ELF-1 (cell line): Measurements from ENCODE around the gene SETD5.

Source experiments
- DNase-seq: peaks from one replicate; pipeline ENCODE4 v3.0.0-alpha.2; 2016; ENCODE audit warnings: low read depth, low spot score

SETD5 gene

GRCh38 chr3:9397332-9397905, at the start of gene SETD5:
Gene SETD5 (plus strand): TSS chr3:9397615. CDS start chr3:9428939, 31,324 bp downstream.
- DNase-seq: peak; percentile 94

GRCh38 chr3:9347887-9348286, 49.5 kb upstream of the SETD5 start:
- DNase-seq: no peak

- DNase-seq: no peak
Observed at GRCh38 chr3:9349321-9350117, 47.9 kb upstream of the SETD5 start.

GRCh38 chr3:9351709-9352126, 45.7 kb upstream of the SETD5 start:
- peak; percentile 90 for DNase-seq

- DNase-seq: peak; percentile 67
Observed at GRCh38 chr3:9352917-9353752, 44.3 kb upstream of the SETD5 start.

GRCh38 chr3:9361691-9362388, 35.6 kb upstream of the SETD5 start:
- peak; percentile 32 for DNase-seq

- DNase-seq: peak; percentile 96
Observed at GRCh38 chr3:9362731-9363530, 34.5 kb upstream of the SETD5 start, which contains the start of gene THUMPD3. Gene THUMPD3 (plus strand): TSS chr3:9363054. CDS start chr3:9365069, 2,015 bp downstream.

GRCh38 chr3:9369508-9369907, 27.9 kb upstream of the SETD5 start:
- no peak for DNase-seq

GRCh38 chr3:9373465-9373864, 23.9 kb upstream of the SETD5 start:
- DNase-seq: no peak

GRCh38 chr3:9377981-9378380, 19.4 kb upstream of the SETD5 start:
- no peak for DNase-seq

GRCh38 chr3:9379327-9379726, 18.1 kb upstream of the SETD5 start:
- no peak for DNase-seq

GRCh38 chr3:9380014-9380413, 17.4 kb upstream of the SETD5 start:
- no peak for DNase-seq

GRCh38 chr3:9384141-9384828, 13.1 kb upstream of the SETD5 start:
- DNase-seq: no peak

GRCh38 chr3:9385187-9386077, 12.0 kb upstream of the SETD5 start:
- no peak for DNase-seq

GRCh38 chr3:9386078-9386459, 11.3 kb upstream of the SETD5 start:
- no peak for DNase-seq

- no peak for DNase-seq
Observed at GRCh38 chr3:9386501-9387321, 10.7 kb upstream of the SETD5 start.

GRCh38 chr3:9387322-9387655, 10.1 kb upstream of the SETD5 start:
- no peak for DNase-seq

- DNase-seq: no peak
Observed at GRCh38 chr3:9388142-9388541, 9.3 kb upstream of the SETD5 start.
